Measurements from ENCODE around the gene P4HA3.

DNA sequence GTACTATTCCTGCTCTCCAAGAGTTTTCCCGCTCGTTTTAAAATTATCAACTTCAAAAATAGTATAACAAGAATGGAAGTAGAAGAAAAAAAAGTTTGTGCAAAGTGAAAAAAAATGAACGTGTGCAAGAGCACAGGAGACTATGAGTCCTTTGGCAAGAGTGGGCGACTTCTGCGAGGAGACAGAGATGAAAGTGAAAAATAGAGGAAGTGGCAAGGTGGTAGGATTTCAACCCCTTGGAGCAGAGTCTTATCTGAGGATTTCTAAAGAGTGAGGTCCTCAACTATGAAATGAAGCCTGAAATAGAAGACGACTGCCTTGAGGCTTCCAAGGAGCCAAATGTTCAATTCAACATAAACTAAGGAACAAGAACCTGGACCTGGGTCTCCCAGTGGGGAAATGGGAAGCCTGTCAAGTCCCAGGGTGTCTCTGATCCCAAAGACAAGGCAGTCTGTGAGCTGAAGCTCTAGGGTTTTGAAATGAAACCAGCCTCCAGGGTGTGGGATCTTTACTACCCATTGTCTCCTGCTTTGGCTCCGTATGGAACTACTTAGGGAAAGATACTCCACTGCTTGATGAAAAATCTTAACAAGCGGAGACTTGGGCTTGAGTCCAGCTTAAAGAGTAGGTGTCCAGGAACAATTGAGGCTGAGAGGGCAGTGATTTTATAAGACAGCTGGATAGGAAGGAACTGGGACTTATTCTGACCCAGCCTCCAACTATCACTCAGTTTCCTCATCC is 4.8 kb downstream of the P4HA3 start:
- TF ChIP-seq CTCF (IDR thresholded peaks at IDR 0.05) (no peak), POLR2A (IDR thresholded peaks at IDR 0.05) (no peak)

All from Peyer's patch (tissue), 4 donors.